Transverse colon (tissue), 4 donors: Measurements from ENCODE around the gene CDK5RAP3. TPM values are rescaled to one million over a fixed set of nuclear protein-coding genes. Genes with fewer than 3 reads are reported as not detected.

ENCODE experiments used
- DNase-seq: peaks from one replicate; pipeline ENCODE4 v3.0.0-alpha.2; 2019
- H3K27ac ChIP-seq, 4 donors: fragments of 200-600 bp; sonication (generic); 2 replicates each; pipeline ENCODE4 v1.5.1; 2016 to 2018; ENCODE audit warnings: inconsistent platforms in 4 of 4
- H3K27me3 ChIP-seq: fragments of 200-600 bp; sonication (generic); 2 replicates; pipeline ENCODE4 v1.5.1; 2017; ENCODE audit warnings: inconsistent platforms
- H3K36me3 ChIP-seq, 4 donors: fragments of 200-600 bp; sonication (generic); 2 replicates each; pipeline ENCODE4 v1.5.1; 2017 to 2019; ENCODE audit warnings: inconsistent platforms in 4 of 4
- H3K4me1 ChIP-seq, 4 donors: fragments of 200-600 bp; sonication (generic); 2 replicates each; pipeline ENCODE4 v1.5.1; 2017 to 2020; ENCODE audit warnings: inconsistent platforms in 4 of 4
- H3K4me3 ChIP-seq, 4 donors: fragments of 200-600 bp; sonication (generic); 1 replicate in 1 of 4; 2 replicates in 3 of 4; pipeline versions ENCODE4 v1.5.1 to v1.6.1; 2017 to 2019; ENCODE audit warnings: inconsistent platforms in 4 of 4
- H3K9me3 ChIP-seq, 2 donors: fragments of 200-600 bp; sonication (generic); 2 replicates each; pipeline ENCODE4 v1.5.1; 2017 to 2019; ENCODE audit warnings: inconsistent platforms in 2 of 2
- EP300 ChIP-seq: sonication (generic); formaldehyde crosslinking; IDR thresholded peaks from one replicate; pipeline ENCODE4 v1.6.1; 2017; ENCODE audit warnings: antibody characterized with exemption, low read depth
- POLR2A ChIP-seq: fragments of 450-650 bp; IDR thresholded peaks from one replicate; pipeline ENCODE4 v1.6.1; 2016; ENCODE audit warnings: antibody characterized with exemption, mild to moderate bottlenecking, moderate library complexity
- POLR2AphosphoS5 ChIP-seq, 3 donors: sonication (generic); formaldehyde crosslinking; IDR thresholded peaks; one replicate each; pipeline ENCODE4 v1.6.1; 2016; ENCODE audit warnings: antibody characterized with exemption in 3 of 3
- WGBS, 2 donors: methylation state at CpG; one replicate each; pipeline ENCODE4 v1.1.5; 2018; ENCODE audit warnings: low coverage in 1 of 2; 5-methylcytosine and 5-hydroxymethylcytosine counted together
- in situ Hi-C, 4 donors: fragments of 200-750 bp; cut with MboI; loops; one replicate each; pipeline versions ENCODE4 v1.15.0 to v1.15.1; 2017; ENCODE audit warnings: low sequenced_read_pairs in 3 of 4, low pct_ligation_motif_present in 1 of 4, low pct_unique_long_range_greater_than_20kb in 1 of 4
- intact Hi-C: fragments of 100-400 bp; cut with DNase I; formaldehyde crosslinking; loops from one replicate; pipeline ENCODE4 v1.15.1; 2023; ENCODE audit warnings: low total_unique reads
- total RNA-seq, 4 donors: library from RNA; depleted of rRNA; stranded (reverse); fragments of >200 nt; gene quantifications; one replicate each; pipeline ENCODE4 v1.1.0, GENCODE V29; 2016
- TF ChIP-seq, protein P1 (sequence below), 5 experiments: fragments of 200-600 bp in 3 of 5; fragments of 450-650 bp in 2 of 5; sonication (generic) in 3 of 5; IDR thresholded peaks; 1 replicate in 2 of 5; 2 replicates in 3 of 5; pipeline ENCODE4 v1.5.1; 2016 to 2017; ENCODE audit warnings: antibody characterized with exemption in 5 of 5, inconsistent platforms in 3 of 5, mild to moderate bottlenecking in 2 of 5, moderate library complexity in 1 of 5

The CDK5RAP3 gene
- total RNA-seq, 4 donors from 2014 or later, result 159 to 540 (median 296) TPM

DNA sequence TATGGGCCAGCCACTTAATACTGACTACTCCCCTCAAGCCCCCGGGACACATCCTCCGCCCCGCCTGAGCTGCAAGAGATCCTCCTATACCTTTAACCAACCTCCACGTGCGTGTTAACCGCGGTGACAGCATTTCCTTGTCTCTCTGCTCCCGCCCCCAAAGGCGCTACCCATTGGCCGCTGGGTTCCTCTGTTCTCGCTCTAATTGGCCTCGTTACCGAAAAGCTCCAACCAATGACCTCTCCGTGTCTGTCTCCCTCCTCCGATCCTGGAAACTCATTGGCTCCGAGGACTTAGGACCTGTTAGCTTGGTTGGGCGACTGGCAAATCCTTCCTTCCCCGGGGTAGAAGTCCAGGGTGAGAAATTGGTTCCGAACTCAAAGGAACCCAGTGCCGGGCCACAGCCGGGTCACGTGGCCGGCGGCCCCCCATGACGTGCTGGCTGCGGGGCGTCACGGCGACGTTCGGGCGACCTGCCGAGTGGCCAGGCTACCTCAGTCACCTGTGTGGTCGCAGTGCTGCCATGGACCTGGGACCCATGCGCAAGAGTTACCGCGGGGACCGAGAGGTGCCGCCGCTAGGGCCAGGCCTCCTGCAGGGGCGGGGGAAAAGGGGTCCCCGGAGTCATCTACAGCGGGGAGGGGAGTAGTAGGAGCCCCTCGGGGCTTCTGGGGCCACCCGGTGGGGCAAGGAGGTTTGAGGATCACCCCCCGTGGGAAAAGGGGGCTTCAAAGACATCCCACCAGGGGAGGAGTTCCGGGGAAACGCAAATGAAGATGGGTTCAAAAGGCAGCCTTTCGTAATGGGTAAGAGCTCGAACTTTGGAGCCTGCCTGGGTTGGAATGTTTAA lies 29.4 kb upstream of the CDK5RAP3 start, which contains the start of gene PNPO:
Gene PNPO, plus strand, starts transcription at position 326 of the 850 bp plus-strand sequence. Its CDS starts 105 bp downstream, at position 431.
- Histone ChIP-seq H3K4me3 (peak within 1 kb of the TSS; percentile 59 to 67 (median 65)), H3K27ac (peak within 1 kb of the TSS; percentile 80 to 88 (median 82)), H3K4me1 (peaks cover 4 to 52% (median 24%) of the 10 kb centered on the region in 4 donors), H3K9me3 (no peaks in the 10 kb centered on the region), H3K36me3 (no peaks in the 10 kb centered on the region), H3K27me3 (no peaks in the 10 kb centered on the region)
- 0 to 1% methylated on average over 1 to 41 of the region's 50 CpGs for WGBS, 2 donors
- TF ChIP-seq POLR2A (peak; percentile 74), EP300 (no peak), POLR2AphosphoS5 (IDR thresholded peaks at IDR 0.05) (peak in 2 of 3 donors; percentile 73 to 75)
- TF ChIP-seq, protein P1, sequence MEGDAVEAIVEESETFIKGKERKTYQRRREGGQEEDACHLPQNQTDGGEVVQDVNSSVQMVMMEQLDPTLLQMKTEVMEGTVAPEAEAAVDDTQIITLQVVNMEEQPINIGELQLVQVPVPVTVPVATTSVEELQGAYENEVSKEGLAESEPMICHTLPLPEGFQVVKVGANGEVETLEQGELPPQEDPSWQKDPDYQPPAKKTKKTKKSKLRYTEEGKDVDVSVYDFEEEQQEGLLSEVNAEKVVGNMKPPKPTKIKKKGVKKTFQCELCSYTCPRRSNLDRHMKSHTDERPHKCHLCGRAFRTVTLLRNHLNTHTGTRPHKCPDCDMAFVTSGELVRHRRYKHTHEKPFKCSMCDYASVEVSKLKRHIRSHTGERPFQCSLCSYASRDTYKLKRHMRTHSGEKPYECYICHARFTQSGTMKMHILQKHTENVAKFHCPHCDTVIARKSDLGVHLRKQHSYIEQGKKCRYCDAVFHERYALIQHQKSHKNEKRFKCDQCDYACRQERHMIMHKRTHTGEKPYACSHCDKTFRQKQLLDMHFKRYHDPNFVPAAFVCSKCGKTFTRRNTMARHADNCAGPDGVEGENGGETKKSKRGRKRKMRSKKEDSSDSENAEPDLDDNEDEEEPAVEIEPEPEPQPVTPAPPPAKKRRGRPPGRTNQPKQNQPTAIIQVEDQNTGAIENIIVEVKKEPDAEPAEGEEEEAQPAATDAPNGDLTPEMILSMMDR (IDR thresholded peaks at IDR 0.05), result peak in 3 of 5 experiments; percentile 12 to 54 (median 42)
- peak; percentile 96 for DNase-seq
- in situ Hi-C loops, result no loop called here
- intact Hi-C loops, result loop anchor here (10.0 kb wide), 1 partner anchor 97 kb away; the partner anchor contains the start of gene SCRN2

DNA sequence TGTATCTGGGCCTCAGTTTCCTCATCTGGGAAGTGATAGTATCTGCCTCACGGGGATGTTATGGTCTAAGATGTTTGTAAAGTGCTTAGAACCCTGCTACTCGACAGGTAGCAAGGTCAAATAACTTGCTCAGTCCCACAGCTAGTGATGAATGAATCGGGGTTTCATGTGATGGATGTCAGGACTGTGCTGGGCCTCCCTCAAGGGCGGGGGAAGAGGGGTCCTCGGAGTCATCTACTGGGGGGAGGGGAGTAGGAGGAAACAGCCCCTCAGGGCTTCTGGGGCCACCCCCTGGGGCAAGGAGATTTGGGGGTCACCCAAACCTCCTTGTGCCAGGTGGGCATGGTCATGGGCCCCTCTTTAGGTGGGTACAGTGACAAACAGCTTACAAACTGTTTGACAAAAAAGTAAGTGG lies 28.8 kb upstream of the CDK5RAP3 start:
- WGBS, 2 donors, result 0 to 2% methylated on average over 1 to 5 of the region's 5 CpGs
- Histone ChIP-seq H3K27ac (peak overlapping the region; percentile 80 to 88 (median 82)), H3K9me3 (no peaks in the 10 kb centered on the region), H3K36me3 (no peaks in the 10 kb centered on the region), H3K27me3 (no peaks in the 10 kb centered on the region), H3K4me3 (peak overlapping the region; percentile 59 to 67 (median 65)), H3K4me1 (peaks cover 4 to 55% (median 24%) of the 10 kb centered on the region in 4 donors)
- TF ChIP-seq EP300 (no peak), POLR2AphosphoS5 (IDR thresholded peaks at IDR 0.05) (no peak), POLR2A (no peak)
- TF ChIP-seq, protein P1 (IDR thresholded peaks at IDR 0.05), result no peak
- intact Hi-C loops (loop anchor here (10.0 kb wide), 1 partner anchor 97 kb away; the partner anchor contains the start of gene SCRN2), in situ Hi-C loops (no loop called here)
- no peak for DNase-seq

DNA sequence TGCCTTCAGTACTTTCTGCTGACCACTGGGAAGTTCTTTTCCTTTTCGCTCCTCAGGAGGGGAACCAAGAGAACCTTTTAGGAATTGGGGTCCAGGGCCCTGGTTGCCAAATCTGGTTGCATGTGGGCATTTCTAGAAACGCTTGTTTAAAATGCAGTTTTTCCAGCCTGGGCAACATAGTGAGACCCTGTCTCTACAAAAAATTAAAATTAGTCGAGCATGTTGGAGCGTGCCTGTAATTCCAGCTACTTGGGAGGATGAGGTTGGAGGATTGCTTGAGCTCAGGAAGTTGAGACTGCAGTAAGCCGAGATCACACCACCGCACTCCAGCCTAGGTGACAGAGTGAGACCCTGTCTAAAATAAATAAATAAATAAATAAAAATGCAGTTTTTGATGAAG lies 28.3 kb upstream of the CDK5RAP3 start:
- H3K27ac ChIP-seq, result peak overlapping the region; percentile 80 to 88 (median 82)
- intact Hi-C loops (loop anchor here (10.0 kb wide), 1 partner anchor 98 kb away; the partner anchor contains the start of gene SCRN2), in situ Hi-C loops (no loop called here)
- peak overlapping the region in 2 of 4 donors; percentile 65 for H3K4me3 ChIP-seq
- H3K9me3 ChIP-seq, result no peaks in the 10 kb centered on the region
- 71 to 83% methylated on average over 2 to 6 of the region's 6 CpGs for WGBS, 2 donors
- DNase-seq, result no peak
- peaks cover 4 to 55% (median 24%) of the 10 kb centered on the region in 4 donors for H3K4me1 ChIP-seq
- TF ChIP-seq, protein P1 (IDR thresholded peaks at IDR 0.05), result no peak
- TF ChIP-seq POLR2A (no peak), POLR2AphosphoS5 (IDR thresholded peaks at IDR 0.05) (no peak), EP300 (no peak)
- H3K27me3 ChIP-seq, result no peaks in the 10 kb centered on the region
- no peaks in the 10 kb centered on the region for H3K36me3 ChIP-seq

DNA sequence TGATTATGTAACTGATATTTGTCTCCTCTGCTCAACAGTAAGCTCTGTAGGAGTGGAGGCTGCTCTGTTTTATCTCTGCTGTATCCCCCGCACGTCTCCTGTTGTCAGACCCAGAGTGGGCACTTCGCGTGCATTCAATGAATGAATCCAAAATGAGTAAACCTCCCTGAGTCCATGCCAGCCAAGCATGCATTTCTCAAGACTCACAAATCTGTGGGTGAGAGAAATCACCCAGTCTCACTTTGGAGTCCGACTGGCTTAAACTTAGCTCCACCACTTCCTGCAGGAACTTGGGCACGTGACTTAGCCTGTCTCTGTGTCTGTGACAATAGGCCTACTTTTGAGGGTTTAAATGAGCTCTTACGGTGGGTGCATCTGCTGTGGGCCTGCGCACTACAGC lies 25.8 kb upstream of the CDK5RAP3 start:
- H3K36me3 ChIP-seq, result no peaks in the 10 kb centered on the region
- DNase-seq, result no peak
- 31 to 64% methylated on average over 4 to 8 of the region's 8 CpGs for WGBS, 2 donors
- H3K9me3 ChIP-seq, result no peaks in the 10 kb centered on the region
- TF ChIP-seq POLR2A (no peak), EP300 (no peak), POLR2AphosphoS5 (IDR thresholded peaks at IDR 0.05) (no peak)
- TF ChIP-seq, protein P1 (IDR thresholded peaks at IDR 0.05), result no peak
- no peak overlapping the region for H3K4me3 ChIP-seq
- in situ Hi-C loops (no loop called here), intact Hi-C loops (loop anchor here (5.0 to 10.0 kb wide), 2 partner anchors 43 to 100 kb away; partner anchors contain the start of gene SCRN2)
- peak overlapping the region; percentile 53 to 93 (median 90) for H3K27ac ChIP-seq
- no peaks in the 10 kb centered on the region for H3K27me3 ChIP-seq
- peaks cover 21 to 79% (median 43%) of the 10 kb centered on the region in 4 donors for H3K4me1 ChIP-seq
